Measurements from ENCODE around the gene TGFBR3.

TGFBR3 gene

DNA sequence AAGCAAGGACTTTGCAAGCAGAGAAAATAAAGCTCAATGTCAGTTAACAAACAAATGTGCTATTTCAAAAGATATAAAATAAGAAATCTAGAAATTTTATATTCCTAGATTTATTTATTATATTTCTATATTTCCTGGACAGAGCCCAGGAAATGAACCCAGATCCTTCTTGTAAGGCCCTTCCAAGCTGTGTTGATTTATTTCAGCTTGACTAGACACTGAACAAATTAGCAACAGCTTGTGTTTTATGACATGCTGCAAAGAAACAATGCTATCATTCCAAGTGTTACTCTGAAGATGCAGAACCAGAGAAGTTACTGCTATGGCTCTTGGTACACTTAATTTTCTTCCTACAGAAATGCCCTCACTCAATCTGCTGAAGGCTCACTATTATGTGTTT, 6.2 kb downstream of the TGFBR3 start:
- no peak overlapping the region for H3K9ac ChIP-seq (ENCODE audit: low read length)
- no peak overlapping the region for H2AFZ ChIP-seq (ENCODE audit: low read depth, low read length, severe bottlenecking)
- no peaks in the 10 kb centered on the region for H3F3A ChIP-seq (ENCODE audit: insufficient read depth)
- H3K27me3 ChIP-seq (ENCODE audit: low read length) = no peaks in the 10 kb centered on the region
- no peak overlapping the region for H3K4me3 ChIP-seq (ENCODE audit: insufficient read depth, low read length, poor library complexity, severe bottlenecking)
- H3K36me3 ChIP-seq (ENCODE audit: low read length) = no peaks in the 10 kb centered on the region
- no peaks in the 10 kb centered on the region for H4K20me1 ChIP-seq (ENCODE audit: low read depth, low read length)
- no peaks in the 10 kb centered on the region for H3K9me3 ChIP-seq (ENCODE audit: insufficient read depth, low read length)
- no peaks in the 10 kb centered on the region for H3K9me2 ChIP-seq (replicated peaks; ENCODE audit: insufficient read depth, low read length)
- no peak for TF ChIP-seq CTCF (IDR thresholded peaks at IDR 0.05; ENCODE audit: insufficient read depth, low read length, poor library complexity, severe bottlenecking)
- TF ChIP-seq EZH2phosphoT487 (conservative IDR thresholded peaks at IDR 0.05; ENCODE audit: low read length) = no peak
- no peaks in the 10 kb centered on the region for H3K79me2 ChIP-seq (ENCODE audit: insufficient read depth, low read length)
- no peak overlapping the region for H3K4me2 ChIP-seq (ENCODE audit: low read depth, low read length, poor library complexity, severe bottlenecking)
- no peak overlapping the region for H3K27ac ChIP-seq (ENCODE audit: low read depth, low read length)

DNA sequence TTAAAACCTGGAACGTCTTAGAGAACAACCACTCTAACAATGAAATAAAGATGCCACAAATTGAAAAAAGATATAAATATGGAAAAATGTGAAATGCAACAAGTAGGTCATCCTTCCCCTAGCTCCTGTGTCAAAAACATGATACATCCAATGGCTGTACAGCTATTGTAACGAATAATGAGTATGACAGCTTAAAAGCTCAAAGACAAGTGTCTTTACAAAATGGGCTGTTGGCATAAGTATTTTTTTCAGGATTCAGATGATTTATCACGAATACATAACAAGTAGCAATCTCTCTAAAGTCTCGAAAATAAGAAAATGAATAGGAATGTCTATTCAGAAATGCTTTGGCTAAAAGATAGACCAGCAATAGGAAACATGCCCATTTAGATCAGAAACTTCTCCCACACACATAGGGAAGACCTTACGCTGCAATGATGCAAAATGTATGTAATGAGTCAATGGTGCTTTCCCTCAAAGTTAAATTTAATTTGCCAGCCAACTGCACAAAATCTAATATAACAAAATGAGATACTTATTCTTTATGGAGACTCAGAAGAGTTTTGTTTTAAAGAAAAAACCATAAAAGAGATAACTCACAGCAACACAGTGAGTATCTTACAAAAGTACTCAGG, 8.3 kb downstream of the TGFBR3 start:
- Histone ChIP-seq H3K9ac (ENCODE audit: low read length) (no peak overlapping the region), H2AFZ (ENCODE audit: low read depth, low read length, severe bottlenecking) (no peak overlapping the region), H3F3A (ENCODE audit: insufficient read depth) (no peaks in the 10 kb centered on the region), H3K36me3 (ENCODE audit: low read length) (no peaks in the 10 kb centered on the region), H3K4me3 (ENCODE audit: insufficient read depth, low read length, poor library complexity, severe bottlenecking) (no peak overlapping the region), H3K27me3 (ENCODE audit: low read length) (no peaks in the 10 kb centered on the region), H3K79me2 (ENCODE audit: insufficient read depth, low read length) (no peaks in the 10 kb centered on the region), H3K27ac (ENCODE audit: low read depth, low read length) (no peak overlapping the region), H3K9me2 (replicated peaks; ENCODE audit: insufficient read depth, low read length) (no peaks in the 10 kb centered on the region), H3K4me2 (ENCODE audit: low read depth, low read length, poor library complexity, severe bottlenecking) (no peak overlapping the region), H3K9me3 (ENCODE audit: insufficient read depth, low read length) (no peaks in the 10 kb centered on the region), H4K20me1 (ENCODE audit: low read depth, low read length) (no peaks in the 10 kb centered on the region)
- TF ChIP-seq CTCF (IDR thresholded peaks at IDR 0.05; ENCODE audit: insufficient read depth, low read length, poor library complexity, severe bottlenecking) (no peak), EZH2phosphoT487 (conservative IDR thresholded peaks at IDR 0.05; ENCODE audit: low read length) (no peak)

GRCh38 chr1:91876781-91877573, 9.0 kb downstream of the TGFBR3 start:
- Histone ChIP-seq H3K4me3 (ENCODE audit: insufficient read depth, low read length, poor library complexity, severe bottlenecking) (no peak overlapping the region), H3K27me3 (ENCODE audit: low read length) (no peaks in the 10 kb centered on the region), H3F3A (ENCODE audit: insufficient read depth) (no peaks in the 10 kb centered on the region), H3K4me2 (ENCODE audit: low read depth, low read length, poor library complexity, severe bottlenecking) (no peak overlapping the region), H3K79me2 (ENCODE audit: insufficient read depth, low read length) (no peaks in the 10 kb centered on the region), H3K27ac (ENCODE audit: low read depth, low read length) (no peak overlapping the region), H4K20me1 (ENCODE audit: low read depth, low read length) (no peaks in the 10 kb centered on the region), H3K9me2 (replicated peaks; ENCODE audit: insufficient read depth, low read length) (no peaks in the 10 kb centered on the region), H2AFZ (ENCODE audit: low read depth, low read length, severe bottlenecking) (no peak overlapping the region), H3K9ac (ENCODE audit: low read length) (no peak overlapping the region), H3K36me3 (ENCODE audit: low read length) (no peaks in the 10 kb centered on the region), H3K9me3 (ENCODE audit: insufficient read depth, low read length) (no peaks in the 10 kb centered on the region)
- TF ChIP-seq CTCF (IDR thresholded peaks at IDR 0.05; ENCODE audit: insufficient read depth, low read length, poor library complexity, severe bottlenecking) (no peak), EZH2phosphoT487 (conservative IDR thresholded peaks at IDR 0.05; ENCODE audit: low read length) (no peak)
